Ureter (tissue), 1 donor: ENCODE results near the gene SORCS3. TPM values are rescaled to one million over a fixed set of nuclear protein-coding genes. Genes with fewer than 3 reads are reported as not detected.
"Not testable (repeated sequence)": the region's sequence is repeated elsewhere in the genome, so short reads cannot be mapped to it uniquely, and the experiment has no call there.

Experiments used
- DNase-seq: peaks from one replicate; pipeline ENCODE4 v3.0.0-alpha.2; 2020; ENCODE audit warnings: low spot score
- total RNA-seq: library from RNA; stranded (reverse); gene quantifications from one replicate; pipeline ENCODE4 v1.2.4, GENCODE V29; 2023
- donor health status: DM: yes; HTN: yes; CAD: no.

Gene SORCS3
- total RNA-seq, 1 donor from 2014 or later, result not detected

DNA sequence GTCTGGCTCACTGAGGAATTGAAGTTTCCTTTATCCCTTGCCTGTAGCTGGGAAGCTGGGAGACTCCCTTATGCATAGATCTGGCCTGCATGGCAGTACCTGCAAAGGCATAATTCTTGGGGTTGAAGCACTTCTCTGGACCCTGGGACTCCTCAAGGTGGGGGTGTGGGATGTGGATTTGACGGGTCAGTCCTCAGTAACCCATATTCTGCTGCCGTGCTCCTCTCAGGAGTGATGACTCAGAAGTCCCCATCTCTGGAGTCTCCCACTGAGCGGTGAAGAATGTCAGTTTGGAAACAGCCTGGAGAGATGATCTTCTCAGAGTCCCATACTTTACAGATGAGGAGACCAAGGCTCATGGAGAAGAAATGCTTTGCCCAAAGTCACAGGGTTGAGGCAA is 49.0 kb downstream of the SORCS3 start:
- DNase-seq, result no peak

DNA sequence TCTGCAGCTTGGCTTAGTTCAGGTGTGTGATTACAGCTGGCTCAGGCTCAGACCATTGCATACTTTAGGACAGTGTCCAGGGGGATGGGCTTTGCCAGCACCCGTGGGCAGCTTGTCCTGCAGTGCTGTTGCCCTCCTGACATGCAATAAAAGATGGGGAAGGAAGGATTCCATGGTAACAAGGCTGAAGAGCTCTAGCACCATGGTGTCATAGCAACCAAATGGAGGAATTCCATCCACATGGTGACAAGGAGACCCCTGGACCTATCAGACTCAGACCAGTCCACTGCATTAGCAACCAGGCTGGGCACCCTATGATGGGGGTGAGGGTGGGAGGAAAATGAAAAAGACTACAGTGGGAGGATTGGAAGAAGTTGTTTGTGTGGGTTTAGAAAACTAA is 49.9 kb downstream of the SORCS3 start:
- no peak for DNase-seq

- DNase-seq, result no peak
Observed at GRCh38 chr10:104694074-104694473, 53.0 kb downstream of the SORCS3 start.

DNA sequence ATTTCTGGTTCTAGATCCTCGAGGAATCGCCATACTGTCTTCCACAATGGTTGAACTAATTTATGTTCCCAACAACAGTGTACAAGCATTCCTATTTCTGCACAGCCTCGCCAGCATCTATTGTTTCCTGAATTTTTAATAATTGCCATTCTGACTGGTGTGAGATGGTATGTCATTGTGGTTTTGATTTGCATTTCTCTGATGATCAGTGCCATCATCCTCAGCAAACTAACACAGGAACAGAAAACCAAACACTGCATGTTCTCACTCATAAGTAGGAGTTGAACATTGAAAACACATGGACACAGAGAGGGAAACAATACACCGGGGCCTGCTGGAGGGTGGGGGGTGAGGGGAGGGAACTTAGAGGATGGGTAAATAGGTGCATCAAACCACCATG is 62.2 kb downstream of the SORCS3 start:
- not testable (repeated sequence) for DNase-seq

- DNase-seq, result no peak
Observed at GRCh38 chr10:104706886-104707285, 65.8 kb downstream of the SORCS3 start.

DNA sequence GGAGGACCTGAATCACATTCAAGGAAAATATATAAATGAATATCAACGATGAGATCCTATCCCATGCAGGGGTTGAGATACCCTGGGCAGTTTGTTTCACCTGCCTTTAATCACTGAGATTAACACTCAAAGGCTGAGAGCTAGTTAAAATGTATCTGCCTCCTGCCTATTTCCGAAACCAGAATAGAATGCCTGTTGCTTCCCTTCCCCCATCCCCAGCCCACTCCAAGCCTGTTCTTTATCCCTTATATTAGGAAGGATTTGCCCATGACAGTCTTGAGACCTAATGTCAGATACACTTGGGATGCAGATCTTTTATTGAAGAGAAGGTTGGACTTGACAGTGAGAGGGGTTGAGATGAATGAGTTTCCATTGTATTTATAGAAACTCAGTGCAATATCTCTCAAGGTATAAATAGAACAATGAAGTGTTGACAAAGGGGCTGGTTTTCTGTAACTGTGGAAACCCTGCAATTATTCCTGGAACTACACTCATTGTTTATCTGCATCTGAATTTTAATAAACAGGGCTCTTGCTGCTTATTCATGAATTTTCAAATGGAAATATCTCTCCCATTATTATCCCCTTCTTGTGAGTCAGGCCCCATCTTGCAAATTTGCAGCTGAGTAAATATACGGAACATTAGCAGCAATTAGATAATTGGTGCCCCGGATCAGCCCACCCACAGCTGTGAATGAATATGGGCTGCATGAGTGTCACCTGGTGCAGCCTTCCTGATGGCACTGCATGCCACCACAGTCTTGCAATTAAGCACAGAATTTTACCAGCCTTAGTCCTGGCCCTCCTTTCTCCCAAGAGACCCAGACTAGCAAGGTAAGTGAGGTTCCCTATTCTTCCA is 66.7 kb downstream of the SORCS3 start:
- DNase-seq, result no peak

- no peak for DNase-seq
Observed at GRCh38 chr10:104711302-104711721, 70.2 kb downstream of the SORCS3 start.

DNA sequence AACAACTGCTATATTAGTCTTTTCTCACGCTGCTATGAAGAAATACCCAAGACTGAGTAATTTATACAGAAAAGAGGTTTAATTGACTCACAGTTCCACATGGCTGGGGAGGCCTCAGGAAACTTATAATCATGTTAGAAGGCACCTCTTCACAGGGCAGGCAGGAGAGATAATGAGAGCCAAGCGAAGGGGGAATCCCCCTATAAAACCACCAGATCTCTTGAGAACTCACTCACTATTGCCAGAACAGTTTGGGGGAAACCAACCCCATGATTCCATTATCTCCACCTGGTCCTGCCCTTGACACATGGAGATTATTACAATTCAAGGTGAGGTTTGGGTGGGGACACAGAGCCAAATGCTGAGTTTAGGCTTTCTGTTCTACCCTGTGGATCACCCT is 89.5 kb downstream of the SORCS3 start:
- not testable (repeated sequence) for DNase-seq

- DNase-seq, result no peak
Observed at GRCh38 chr10:104731192-104731591, 90.1 kb downstream of the SORCS3 start.

DNA sequence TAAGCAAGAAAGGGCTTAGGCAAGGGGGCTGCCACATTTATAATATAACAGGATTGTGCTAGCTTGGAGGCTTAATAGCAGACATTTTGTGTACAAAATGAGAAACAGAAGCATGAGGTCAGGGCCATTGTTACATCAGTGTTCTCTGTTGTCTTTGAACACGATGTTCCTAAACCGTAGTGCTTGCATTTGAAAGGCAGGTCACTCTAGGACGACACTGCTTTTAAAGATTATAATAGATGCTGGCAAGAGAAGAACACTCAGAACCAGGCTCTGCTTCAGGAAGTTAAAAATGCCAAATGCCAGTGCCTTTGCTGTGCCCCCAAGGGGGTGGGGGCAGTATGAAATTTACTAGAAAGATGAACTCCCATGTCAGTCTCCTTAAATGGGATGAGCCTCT is 91.1 kb downstream of the SORCS3 start:
- DNase-seq, result no peak

GRCh38 chr10:104734433-104734832 is 93.3 kb downstream of the SORCS3 start:
- DNase-seq, result no peak

DNA sequence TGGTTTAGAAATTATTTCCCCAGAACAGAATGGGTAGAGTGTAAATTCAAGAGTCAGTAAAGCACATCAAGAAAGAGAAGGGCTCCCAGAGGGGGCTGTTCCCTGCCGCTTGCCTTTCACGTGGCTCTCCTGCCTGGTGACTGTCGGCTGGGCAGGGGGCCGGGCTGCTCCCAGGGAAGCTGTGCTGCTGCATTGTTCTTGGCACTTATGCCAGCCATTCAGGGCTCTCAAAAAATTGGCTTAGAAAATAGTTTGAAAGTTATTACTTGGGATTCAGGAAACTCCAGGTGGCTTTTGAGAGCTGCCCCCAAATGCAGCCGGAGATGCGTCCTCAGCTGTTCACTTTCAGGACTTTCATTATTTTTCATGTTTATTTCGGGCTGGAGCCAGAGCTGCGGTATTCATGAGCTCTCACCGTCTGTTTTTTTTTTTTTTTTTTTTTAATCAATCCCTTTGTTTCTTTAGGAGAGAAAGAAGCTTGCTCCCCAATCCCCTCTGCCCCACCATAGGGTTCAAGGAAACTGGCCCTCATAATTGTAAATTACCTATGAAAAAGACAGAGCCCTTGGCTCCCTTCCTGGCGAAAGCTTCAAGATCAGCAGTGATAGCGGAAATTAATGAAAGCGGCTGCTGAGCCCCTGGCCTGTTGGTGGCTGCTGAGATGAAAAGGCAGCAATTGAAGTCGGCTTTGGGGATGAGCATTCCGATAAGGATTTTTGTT is 94.1 kb downstream of the SORCS3 start:
- no peak for DNase-seq

DNA sequence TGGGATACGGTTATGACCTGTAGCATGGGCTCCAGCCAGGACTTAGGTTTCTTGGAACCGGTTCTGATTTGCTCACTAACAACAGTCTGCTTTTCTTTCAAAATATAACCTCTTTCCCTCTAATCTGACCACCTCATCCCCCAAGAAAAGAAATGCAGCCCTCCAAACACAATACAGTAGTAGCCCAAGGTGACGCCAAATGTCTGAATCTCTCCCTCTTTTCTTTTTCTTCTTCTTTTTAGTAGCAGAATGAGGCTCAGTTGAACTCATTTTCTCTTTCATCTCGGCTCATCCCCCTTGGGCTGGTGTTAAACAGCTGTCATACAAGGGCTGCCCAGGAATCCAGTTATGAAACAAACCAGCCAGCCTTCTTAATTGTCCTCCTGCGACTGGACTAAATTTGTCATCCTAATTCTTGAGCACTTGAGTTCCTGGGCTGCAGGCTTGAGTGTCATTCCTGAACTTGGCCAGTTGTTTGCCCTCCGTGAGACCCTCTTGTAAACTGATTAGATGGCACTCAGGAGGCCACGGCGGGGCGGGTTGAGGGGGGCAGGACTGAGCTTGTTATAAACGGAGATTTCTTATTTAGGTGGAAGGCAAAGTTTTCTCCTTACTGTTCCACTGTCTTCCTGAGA is 94.8 kb downstream of the SORCS3 start:
- no peak for DNase-seq

DNA sequence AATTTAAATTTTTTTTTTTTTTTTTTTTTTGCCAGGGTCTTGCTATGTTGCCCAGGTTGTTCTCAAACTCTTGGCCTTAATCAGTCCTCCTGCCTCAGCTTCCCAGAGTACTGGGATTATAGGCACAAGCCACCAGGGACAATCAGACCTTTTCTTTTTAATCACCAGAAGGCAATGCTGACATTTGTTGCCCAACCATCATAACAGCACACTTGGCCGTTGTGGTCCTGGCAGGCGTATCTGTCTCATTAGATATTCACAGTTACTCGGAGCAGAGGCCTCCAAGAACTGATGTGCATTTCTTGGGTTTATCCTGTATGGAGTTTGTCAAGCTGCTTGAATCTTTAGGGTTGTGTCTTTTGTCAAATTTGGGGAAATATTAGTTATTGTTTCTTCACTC is 100.0 kb downstream of the SORCS3 start:
- DNase-seq, result no peak

DNA sequence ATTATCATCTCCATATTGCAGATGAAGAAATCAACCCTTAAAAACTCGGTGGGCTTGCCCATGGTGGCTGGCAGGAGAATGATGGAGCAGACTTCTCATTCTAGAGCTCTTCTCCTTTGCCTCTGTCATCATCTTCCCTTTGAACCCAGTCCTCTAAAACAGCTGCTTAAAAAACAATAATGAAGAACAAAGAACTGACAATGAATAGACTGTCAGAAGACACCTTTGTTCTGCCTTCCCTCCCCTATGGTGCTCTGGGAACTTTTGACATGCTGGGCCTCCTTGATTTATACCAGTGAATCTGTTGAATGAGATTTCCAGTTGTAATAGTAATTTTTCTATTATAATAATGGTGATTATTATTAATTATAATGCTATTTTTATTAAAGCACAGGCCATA is 103.0 kb downstream of the SORCS3 start:
- DNase-seq, result no peak

GRCh38 chr10:104750291-104750690 is 109.2 kb downstream of the SORCS3 start:
- DNase-seq, result no peak

- no peak for DNase-seq
Observed at GRCh38 chr10:104762793-104763192, 121.7 kb downstream of the SORCS3 start.

- no peak for DNase-seq
Observed at GRCh38 chr10:104766341-104766740, 125.3 kb downstream of the SORCS3 start.

GRCh38 chr10:104767282-104767681 is 126.2 kb downstream of the SORCS3 start:
- DNase-seq, result no peak

- DNase-seq, result no peak
Observed at GRCh38 chr10:104767745-104768144, 126.7 kb downstream of the SORCS3 start.

GRCh38 chr10:104773105-104773504 is 132.0 kb downstream of the SORCS3 start:
- no peak for DNase-seq

DNA sequence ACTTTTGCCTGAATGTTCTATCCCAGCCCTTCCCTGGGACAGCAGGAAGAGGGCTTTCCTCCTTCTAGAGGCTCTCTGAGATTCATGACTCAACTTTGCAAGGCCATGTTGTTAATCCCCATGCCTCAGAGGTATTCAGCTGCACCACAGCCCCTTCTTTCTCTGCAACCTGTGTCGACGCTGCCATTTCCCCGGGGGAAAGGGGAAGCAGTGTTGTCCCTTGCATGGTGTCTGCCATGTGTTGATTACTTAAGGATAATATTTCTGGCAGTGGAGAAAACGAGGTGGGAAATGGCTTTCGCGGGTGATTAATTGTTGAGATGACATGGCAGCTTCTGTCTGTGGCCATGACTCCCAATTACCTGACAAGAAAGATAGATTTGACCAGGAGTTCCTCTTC is 133.1 kb downstream of the SORCS3 start:
- no peak for DNase-seq
